ENCODE results near the gene HOMER2.

The HOMER2 gene

DNA sequence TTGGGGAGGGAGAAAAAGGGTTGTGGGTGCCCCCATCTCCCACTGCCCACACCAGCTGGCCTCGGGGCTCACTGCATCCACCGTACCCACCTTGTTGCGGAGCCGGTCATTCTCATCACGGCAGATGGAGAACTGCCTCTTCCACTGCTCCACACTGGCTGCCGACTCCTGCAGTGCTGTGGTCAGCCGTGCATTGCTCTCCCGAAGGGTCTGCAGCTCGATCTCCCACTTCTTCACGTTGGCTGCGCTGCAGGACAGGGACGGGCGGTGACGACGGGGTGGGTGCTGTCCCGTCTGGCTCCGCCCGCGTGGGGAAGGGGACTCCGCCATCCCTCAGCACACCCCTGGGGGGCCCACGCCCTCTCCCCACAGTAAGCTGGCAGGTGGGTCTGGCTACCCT, 98.0 kb downstream of the HOMER2 start:
- no peaks in the 10 kb centered on the region for H3K27me3 ChIP-seq (ENCODE audit: insufficient read depth, low read depth, severe bottlenecking)
- no peak for DNase-seq
- TF ChIP-seq, protein P1, sequence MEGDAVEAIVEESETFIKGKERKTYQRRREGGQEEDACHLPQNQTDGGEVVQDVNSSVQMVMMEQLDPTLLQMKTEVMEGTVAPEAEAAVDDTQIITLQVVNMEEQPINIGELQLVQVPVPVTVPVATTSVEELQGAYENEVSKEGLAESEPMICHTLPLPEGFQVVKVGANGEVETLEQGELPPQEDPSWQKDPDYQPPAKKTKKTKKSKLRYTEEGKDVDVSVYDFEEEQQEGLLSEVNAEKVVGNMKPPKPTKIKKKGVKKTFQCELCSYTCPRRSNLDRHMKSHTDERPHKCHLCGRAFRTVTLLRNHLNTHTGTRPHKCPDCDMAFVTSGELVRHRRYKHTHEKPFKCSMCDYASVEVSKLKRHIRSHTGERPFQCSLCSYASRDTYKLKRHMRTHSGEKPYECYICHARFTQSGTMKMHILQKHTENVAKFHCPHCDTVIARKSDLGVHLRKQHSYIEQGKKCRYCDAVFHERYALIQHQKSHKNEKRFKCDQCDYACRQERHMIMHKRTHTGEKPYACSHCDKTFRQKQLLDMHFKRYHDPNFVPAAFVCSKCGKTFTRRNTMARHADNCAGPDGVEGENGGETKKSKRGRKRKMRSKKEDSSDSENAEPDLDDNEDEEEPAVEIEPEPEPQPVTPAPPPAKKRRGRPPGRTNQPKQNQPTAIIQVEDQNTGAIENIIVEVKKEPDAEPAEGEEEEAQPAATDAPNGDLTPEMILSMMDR (IDR thresholded peaks at IDR 0.05; ENCODE audit: low read depth, low read length): no peak
- H3K27ac ChIP-seq: no peak overlapping the region
- no peak overlapping the region for H3K4me3 ChIP-seq (ENCODE audit: low read depth, low read length)
- peaks cover 16% of the 10 kb centered on the region for H3K36me3 ChIP-seq
- no peaks in the 10 kb centered on the region for H3K9me3 ChIP-seq (ENCODE audit: severe bottlenecking)

DNA sequence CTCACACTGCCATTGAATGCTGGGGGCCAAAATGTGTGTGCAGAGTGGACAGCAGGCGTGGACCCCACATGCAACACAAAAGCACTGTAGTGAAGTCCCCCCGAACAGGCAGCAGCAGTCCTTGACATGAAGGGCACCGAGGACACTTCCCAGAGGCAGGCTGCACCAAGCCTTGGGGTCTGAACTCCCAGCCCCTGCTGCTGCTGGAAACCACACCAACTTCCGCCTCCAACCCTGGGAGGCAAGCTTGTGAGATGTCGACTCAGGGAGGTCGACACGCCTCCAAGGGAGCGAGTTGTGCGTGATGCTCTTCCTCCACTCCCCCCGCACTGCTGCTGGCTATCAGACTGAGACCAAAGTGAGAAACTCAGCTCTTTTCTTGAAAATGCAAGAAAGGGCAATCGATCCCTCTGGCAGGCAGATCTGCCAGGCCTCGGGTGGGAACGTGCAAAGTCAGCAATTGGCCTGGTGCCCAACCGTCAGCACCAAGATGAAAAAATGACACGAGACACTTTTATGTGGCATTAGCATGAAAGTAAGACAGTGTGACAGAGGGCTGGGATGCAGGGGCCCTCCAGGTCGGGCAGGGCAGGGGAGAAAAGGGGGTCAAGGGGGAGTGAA, 99.5 kb downstream of the HOMER2 start:
- Histone ChIP-seq H3K27me3 (ENCODE audit: insufficient read depth, low read depth, severe bottlenecking) (no peaks in the 10 kb centered on the region), H3K9me3 (ENCODE audit: severe bottlenecking) (no peaks in the 10 kb centered on the region), H3K36me3 (peaks cover 16% of the 10 kb centered on the region), H3K27ac (no peak overlapping the region), H3K4me3 (ENCODE audit: low read depth, low read length) (no peak overlapping the region)
- TF ChIP-seq, protein P1 (IDR thresholded peaks at IDR 0.05; ENCODE audit: low read depth, low read length): no peak
- DNase-seq: no peak

DNA sequence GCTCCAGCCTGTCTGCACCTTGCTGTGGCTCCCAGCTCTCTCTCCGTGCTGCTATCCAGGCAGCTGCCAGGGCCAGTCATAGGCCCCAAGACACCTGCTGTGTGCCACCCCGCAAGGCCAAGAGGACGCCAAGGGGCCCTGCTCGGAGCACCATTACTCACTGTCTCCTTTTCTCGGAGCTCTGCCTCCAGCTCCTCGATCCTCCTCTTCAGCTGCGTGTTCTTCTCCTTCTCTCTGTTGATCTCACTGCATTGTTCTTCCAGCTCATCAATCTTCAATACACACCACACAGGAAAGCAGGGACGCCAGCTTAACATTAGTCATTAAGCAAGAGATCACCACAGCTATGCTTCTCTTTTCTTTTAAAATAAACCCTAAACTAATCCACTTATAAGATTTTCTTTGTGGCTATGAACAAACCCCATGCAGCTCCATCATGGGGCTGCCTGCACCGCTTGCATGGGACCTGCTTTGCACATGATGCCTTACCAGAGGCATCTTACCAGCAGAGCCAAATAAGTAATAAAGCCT, 100.5 kb downstream of the HOMER2 start:
- Histone ChIP-seq H3K27ac (peak overlapping the region; percentile 59), H3K27me3 (ENCODE audit: insufficient read depth, low read depth, severe bottlenecking) (no peaks in the 10 kb centered on the region), H3K4me3 (ENCODE audit: low read depth, low read length) (no peak overlapping the region), H3K9me3 (ENCODE audit: severe bottlenecking) (no peaks in the 10 kb centered on the region), H3K36me3 (peaks cover 16% of the 10 kb centered on the region)
- DNase-seq: peak; percentile 25
- TF ChIP-seq, protein P1 (IDR thresholded peaks at IDR 0.05; ENCODE audit: low read depth, low read length): no peak

DNA sequence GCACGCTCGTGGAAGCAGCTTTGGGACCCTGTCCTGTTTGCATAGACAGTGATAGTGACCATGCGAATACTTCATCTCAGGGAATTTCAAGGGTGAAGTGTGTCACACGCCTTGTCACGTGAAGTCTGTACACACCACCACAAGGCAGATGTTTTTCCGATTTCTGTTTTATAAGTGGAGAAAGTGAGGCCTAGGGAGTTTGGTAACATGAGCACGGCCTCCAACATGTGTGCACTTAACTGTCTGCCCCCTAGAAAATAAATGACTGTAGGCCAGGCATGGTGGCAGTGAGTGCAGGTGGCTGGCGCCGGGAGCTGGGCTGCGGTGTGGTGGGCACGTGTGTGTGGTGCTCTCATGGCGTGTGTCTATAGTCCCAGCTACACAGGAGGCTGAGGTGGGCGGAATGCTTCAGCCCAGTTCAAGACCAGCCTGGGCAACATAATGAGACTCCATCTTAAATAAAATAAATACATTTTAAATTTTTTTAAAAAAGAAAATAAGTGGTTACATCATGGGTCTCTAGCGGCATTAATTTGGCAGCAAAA, 101.1 kb downstream of the HOMER2 start:
- TF ChIP-seq, protein P1 (IDR thresholded peaks at IDR 0.05; ENCODE audit: low read depth, low read length): no peak
- DNase-seq: no peak
- Histone ChIP-seq H3K27ac (peak overlapping the region; percentile 59), H3K36me3 (peaks cover 16% of the 10 kb centered on the region), H3K4me3 (ENCODE audit: low read depth, low read length) (no peak overlapping the region), H3K9me3 (ENCODE audit: severe bottlenecking) (no peaks in the 10 kb centered on the region), H3K27me3 (ENCODE audit: insufficient read depth, low read depth, severe bottlenecking) (no peaks in the 10 kb centered on the region)

DNA sequence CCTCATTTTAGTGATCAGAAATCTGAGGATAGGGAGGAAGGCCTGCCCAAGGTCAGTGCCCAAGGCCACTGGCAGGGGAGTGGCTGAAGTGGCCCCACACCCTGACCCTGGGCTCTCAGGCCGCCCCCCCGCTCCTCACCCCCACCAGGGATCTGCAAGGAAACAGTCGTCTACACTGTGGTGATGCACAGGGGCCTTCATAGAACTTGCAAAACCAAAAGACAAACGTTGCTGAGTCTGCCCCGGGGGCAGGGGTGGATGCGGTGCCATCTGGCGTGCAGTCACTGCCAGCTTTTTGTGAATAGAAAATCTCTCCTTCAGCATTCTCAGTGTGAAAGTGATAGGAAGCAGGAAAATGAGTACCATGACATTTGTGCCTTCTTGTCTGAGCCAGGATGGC, 101.8 kb downstream of the HOMER2 start:
- peaks cover 16% of the 10 kb centered on the region for H3K36me3 ChIP-seq
- H3K27ac ChIP-seq: peak overlapping the region; percentile 94
- H3K27me3 ChIP-seq (ENCODE audit: insufficient read depth, low read depth, severe bottlenecking): no peaks in the 10 kb centered on the region
- no peak overlapping the region for H3K4me3 ChIP-seq (ENCODE audit: low read depth, low read length)
- no peak for DNase-seq
- no peaks in the 10 kb centered on the region for H3K9me3 ChIP-seq (ENCODE audit: severe bottlenecking)
- TF ChIP-seq, protein P1 (IDR thresholded peaks at IDR 0.05; ENCODE audit: low read depth, low read length): no peak

All from WERI-Rb-1 (cell line).